Right cardiac atrium (tissue), 5 donors: ENCODE measurements around the gene RNF222. TPM values are rescaled to one million over a fixed set of nuclear protein-coding genes. Genes with fewer than 3 reads are reported as not detected.

Experiments used
- ATAC-seq, 2 donors: fragments of 200-7000 bp; cut with Tn5 transposase; one replicate each; pipeline versions ENCODE4 v1.8.0 to v1.9.1; 2020; ENCODE audit warnings: moderate library complexity in 2 of 2, mild to moderate bottlenecking in 1 of 2
- DNase-seq, 3 donors: peaks; one replicate each; pipeline ENCODE4 v3.0.0-alpha.2; 2020
- H3K27ac ChIP-seq: one replicate; pipeline ENCODE4 v1.5.1; 2013; ENCODE audit warnings: mild to moderate bottlenecking, low read length, control low read depth, moderate library complexity
- H3K27me3 ChIP-seq: one replicate; pipeline ENCODE4 v1.6.1; 2013; ENCODE audit not compliant: control insufficient read depth, insufficient read depth
- H3K4me1 ChIP-seq: one replicate; pipeline ENCODE4 v1.6.1; 2013; ENCODE audit warnings: low read length; ENCODE audit not compliant: control insufficient read depth, insufficient read depth
- H3K4me3 ChIP-seq: one replicate; pipeline ENCODE4 v1.5.1; 2013; ENCODE audit warnings: low read length, control low read depth
- H3K9me3 ChIP-seq: one replicate; pipeline ENCODE4 v1.6.1; 2013; ENCODE audit warnings: low read length; ENCODE audit not compliant: control insufficient read depth
- WGBS: extraction: QIAGEN DNeasy Blood & Tissue Kit; methylation state at CpG from one replicate; pipeline ENCODE4 v1.1.7; 2013; 5-methylcytosine and 5-hydroxymethylcytosine counted together
- intact Hi-C, 4 donors: fragments of 100-400 bp; cut with DNase I; formaldehyde crosslinking; loops; one replicate each; pipeline versions ENCODE4 v1.11.0 to v1.14.0; 2022 to 2023
- polyA plus RNA-seq: library from polyadenylated mRNA; stranded (reverse); fragments of 200-250 nt; gene quantifications from one replicate; pipeline ENCODE4 v1.2.3, GENCODE V29; 2013
- total RNA-seq, 4 donors: library from RNA; stranded (reverse); fragmentation: NEBNext Ultra II Directional; extraction: Animal tissue kit (Norgen Biotek cat#: 25700); gene quantifications; one replicate each; pipeline ENCODE4 v1.2.1, GENCODE V29; 2021
- donor health status: healthy with polysubstance abuse.
- donor health status: DM: no; HTN: yes; CAD: no.
- donor health status: DM: no; HTN: no; CAD: no.
- donor health status: DM: no; HTN: yes; CAD: no; lungs with severe emphysema.
- donor health status: DM: yes; HTN: yes; CAD: no.

Gene RNF222
- total and polyA plus RNA-seq, 5 donors = not detected

DNA sequence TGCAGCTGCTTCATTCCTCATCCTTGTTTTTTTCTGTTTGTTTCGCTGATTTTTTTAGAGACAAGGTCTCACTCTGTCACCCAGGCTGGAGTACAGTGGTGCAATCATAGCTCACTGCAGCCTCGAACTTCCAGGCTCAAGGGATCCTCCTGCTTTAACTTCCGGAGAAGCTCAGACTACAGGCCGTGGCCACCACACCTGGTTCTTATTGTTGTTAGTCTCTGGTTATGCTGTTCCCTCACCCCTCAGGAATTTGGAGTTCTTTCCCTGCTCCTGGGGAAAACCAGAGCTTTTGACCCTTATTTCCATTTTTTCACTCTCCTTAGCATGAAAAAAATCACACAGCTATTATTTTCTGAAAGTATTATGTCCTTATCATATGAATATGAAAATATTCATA, 56.2 kb downstream of the RNF222 start:
- no peaks in the 10 kb centered on the region for H3K27me3 ChIP-seq
- intact Hi-C loops = no loop called here
- no peak overlapping the region for H3K4me3 ChIP-seq
- whole genome bisulfite sequencing = 61% methylated on average over 4 of the region's 4 CpGs
- peaks cover 4% of the 10 kb centered on the region for H3K4me1 ChIP-seq
- DNase-seq (no peak), ATAC-seq (no peak)
- H3K9me3 ChIP-seq = no peaks in the 10 kb centered on the region
- no peak overlapping the region for H3K27ac ChIP-seq

Other genes with a start within 250 kb of the RNF222 start
- gene PER1, start 245.4 kb downstream of the RNF222 start, total RNA-seq = 100 to 1,000 TPM in 3 of 4 donors, 10 to 100 TPM in 1; 96.2 to 150 (median 124) TPM
- 110 TPM for gene PER1, start 245.4 kb downstream of the RNF222 start, polyA plus RNA-seq
- gene VAMP2, start 234.9 kb downstream of the RNF222 start, total RNA-seq = 10 to 100 TPM; 68.7 to 74.9 (median 71.8) TPM
- 50.2 TPM for gene VAMP2, start 234.9 kb downstream of the RNF222 start, polyA plus RNA-seq
- 10 to 100 TPM in 2 of 4 donors, 1 to 10 TPM in 2; 7.1 to 11.4 (median 9.2) TPM for gene TMEM107, start 221.4 kb downstream of the RNF222 start, total RNA-seq
- 7.2 TPM for gene TMEM107, start 221.4 kb downstream of the RNF222 start, polyA plus RNA-seq
- 1 to 10 TPM; 7.0 to 9.9 (median 9.6) TPM for gene BORCS6, start 207.6 kb downstream of the RNF222 start, total RNA-seq
- gene BORCS6, start 207.6 kb downstream of the RNF222 start, polyA plus RNA-seq = 7.3 TPM
- 1 to 10 TPM in 2 of 4 donors, not detected in 2; 1.1 to 1.3 TPM for gene AURKB, start 187.3 kb downstream of the RNF222 start, total RNA-seq
- 0.45 TPM for gene AURKB, start 187.3 kb downstream of the RNF222 start, polyA plus RNA-seq
- gene CTC1, start 149.8 kb downstream of the RNF222 start, total RNA-seq = 10 to 100 TPM; 12.8 to 21.1 (median 17.2) TPM
- gene CTC1, start 149.8 kb downstream of the RNF222 start, polyA plus RNA-seq = 12.4 TPM
- 10 to 100 TPM; 12.4 to 19.7 (median 15.7) TPM for gene PFAS, start 148.5 kb downstream of the RNF222 start, total RNA-seq
- gene PFAS, start 148.5 kb downstream of the RNF222 start, polyA plus RNA-seq = 7.5 TPM
- 10 to 100 TPM; 27.2 to 33.0 (median 30.0) TPM for gene RANGRF, start 109.2 kb downstream of the RNF222 start, total RNA-seq
- 45.5 TPM for gene RANGRF, start 109.2 kb downstream of the RNF222 start, polyA plus RNA-seq
- 1 to 10 TPM; 2.0 to 4.7 (median 3.0) TPM for gene SLC25A35, start 102.4 kb downstream of the RNF222 start, total RNA-seq
- 5.2 TPM for gene SLC25A35, start 102.4 kb downstream of the RNF222 start, polyA plus RNA-seq
- gene ARHGEF15, start 87.6 kb downstream of the RNF222 start, total RNA-seq = 10 to 100 TPM; 10.1 to 18.2 (median 13.4) TPM
- 13.1 TPM for gene ARHGEF15, start 87.6 kb downstream of the RNF222 start, polyA plus RNA-seq
- gene ODF4, start 58.0 kb downstream of the RNF222 start, total RNA-seq = not detected
- not detected for gene ODF4, start 58.0 kb downstream of the RNF222 start, polyA plus RNA-seq
- 1,000 to 10,000 TPM in 3 of 4 donors, 100 to 1,000 TPM in 1; 912 to 1,167 (median 1,065) TPM for gene RPL26, start 14.6 kb downstream of the RNF222 start, total RNA-seq
- 2,058 TPM for gene RPL26, start 14.6 kb downstream of the RNF222 start, polyA plus RNA-seq
- gene NDEL1, start 38.1 kb upstream of the RNF222 start, total RNA-seq = 10 to 100 TPM; 30.9 to 45.2 (median 32.4) TPM
- 27.3 TPM for gene NDEL1, start 38.1 kb upstream of the RNF222 start, polyA plus RNA-seq
- 10 to 100 TPM; 55.4 to 75.2 (median 59.0) TPM for gene MYH10, start 232.9 kb upstream of the RNF222 start, total RNA-seq
- gene MYH10, start 232.9 kb upstream of the RNF222 start, polyA plus RNA-seq = 21.8 TPM